Hematopoietic multipotent progenitor cell treated with erythropoietin and hydrocortisone succinate and interleukin-3 and kit ligand, for 15 days (in vitro differentiated cells): Measurements from ENCODE around the gene AGRN.
"Not testable (repeated sequence)": the region's sequence is repeated elsewhere in the genome, so short reads cannot be mapped to it uniquely, and the experiment has no call there.

Source experiments
- DNase-seq: peaks from one replicate; pipeline ENCODE4 v3.0.0-alpha.2; 2015; ENCODE audit warnings: low spot score

The AGRN gene

DNA sequence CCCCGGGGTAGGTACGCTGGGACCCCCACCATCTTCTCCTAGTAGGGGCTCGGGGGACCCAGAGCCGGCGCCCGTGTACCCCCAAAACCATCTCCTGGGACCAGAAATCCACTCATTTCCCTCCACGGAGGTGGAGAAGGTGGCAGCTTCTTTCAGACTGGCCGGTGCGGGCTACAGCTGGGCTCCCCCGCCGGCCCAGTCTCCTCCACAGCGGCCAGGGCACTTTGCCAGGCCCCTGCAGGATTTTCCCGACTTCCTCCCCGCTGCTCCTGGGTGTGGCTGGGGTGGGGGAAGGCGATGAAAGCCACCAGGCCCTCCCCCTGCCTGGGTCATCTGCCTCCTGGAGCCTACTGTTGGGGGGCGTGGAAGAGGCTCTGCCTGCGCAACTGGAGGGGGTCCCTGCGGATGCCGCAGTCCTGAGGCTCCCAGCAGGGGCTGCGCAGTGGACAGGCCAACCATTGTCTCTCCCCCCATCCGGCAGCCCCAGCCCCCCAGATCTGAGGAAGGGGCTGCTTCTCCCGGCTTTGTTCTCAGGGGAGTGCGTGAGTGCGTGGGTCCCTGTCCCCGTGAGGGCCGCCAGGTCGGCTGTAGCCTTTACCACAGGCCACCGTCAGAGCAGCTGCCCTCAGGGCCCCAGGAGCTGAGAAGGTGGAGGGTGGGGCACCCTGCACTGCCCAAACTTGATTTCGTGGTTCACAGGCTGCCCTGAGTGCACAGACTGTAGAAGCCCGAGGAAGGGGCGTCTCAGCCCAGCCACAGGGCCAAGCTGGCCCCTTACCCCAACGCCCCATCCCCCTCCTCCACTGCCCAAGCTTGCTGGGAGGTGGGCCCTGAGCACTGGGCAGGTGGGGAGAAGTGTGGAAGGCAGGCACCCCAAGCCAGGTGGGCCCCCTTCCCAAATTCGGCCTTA is 1.3 kb downstream of the AGRN start:
- DNase-seq, result no peak

DNA sequence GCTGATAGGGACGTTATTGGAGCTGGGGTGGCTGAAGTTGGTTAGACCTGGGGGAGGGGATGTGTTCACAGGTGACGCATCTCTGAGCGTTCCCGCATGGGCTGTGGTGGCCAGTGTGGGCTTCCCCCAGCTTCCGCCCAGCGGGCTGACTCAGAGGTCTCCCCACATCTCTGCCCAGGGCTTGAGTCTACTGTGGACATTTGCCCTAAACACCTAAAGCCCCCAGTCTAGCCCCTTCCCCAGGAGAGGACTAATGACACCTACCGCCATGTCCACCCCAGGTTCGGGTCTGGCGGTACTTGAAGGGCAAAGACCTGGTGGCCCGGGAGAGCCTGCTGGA is 2.0 kb downstream of the AGRN start:
- no peak for DNase-seq

DNA sequence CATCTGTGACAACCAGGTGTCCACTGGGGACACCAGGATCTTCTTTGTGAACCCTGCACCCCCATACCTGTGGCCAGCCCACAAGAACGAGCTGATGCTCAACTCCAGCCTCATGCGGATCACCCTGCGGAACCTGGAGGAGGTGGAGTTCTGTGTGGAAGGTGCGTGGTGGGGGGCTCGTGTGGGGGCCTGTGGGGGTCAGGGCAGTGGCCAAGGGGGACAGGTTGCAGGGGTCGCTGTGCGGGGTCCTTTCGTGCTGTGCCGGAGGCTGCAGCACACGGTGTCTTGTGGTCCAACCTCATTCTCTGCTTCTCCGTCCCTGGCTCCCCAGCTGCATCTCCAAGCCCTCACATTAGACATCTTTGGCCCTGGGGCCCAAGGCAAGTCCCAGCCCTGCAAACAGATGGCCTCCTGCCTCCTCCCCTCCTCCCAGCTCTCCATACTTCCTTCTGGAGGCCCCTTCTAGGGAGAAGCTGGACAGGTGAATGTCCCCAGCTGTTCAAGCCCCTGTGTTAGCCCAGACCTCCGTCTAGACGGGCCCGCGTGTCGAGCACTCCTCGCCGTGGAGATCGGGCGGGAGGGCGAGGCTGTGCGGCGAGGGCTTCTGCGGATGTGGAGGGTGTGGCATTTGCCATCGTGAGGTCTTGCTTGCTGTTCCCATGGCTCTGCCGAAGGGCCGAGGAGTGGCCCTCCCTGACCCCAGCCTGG is 2.5 kb downstream of the AGRN start:
- no peak for DNase-seq

DNA sequence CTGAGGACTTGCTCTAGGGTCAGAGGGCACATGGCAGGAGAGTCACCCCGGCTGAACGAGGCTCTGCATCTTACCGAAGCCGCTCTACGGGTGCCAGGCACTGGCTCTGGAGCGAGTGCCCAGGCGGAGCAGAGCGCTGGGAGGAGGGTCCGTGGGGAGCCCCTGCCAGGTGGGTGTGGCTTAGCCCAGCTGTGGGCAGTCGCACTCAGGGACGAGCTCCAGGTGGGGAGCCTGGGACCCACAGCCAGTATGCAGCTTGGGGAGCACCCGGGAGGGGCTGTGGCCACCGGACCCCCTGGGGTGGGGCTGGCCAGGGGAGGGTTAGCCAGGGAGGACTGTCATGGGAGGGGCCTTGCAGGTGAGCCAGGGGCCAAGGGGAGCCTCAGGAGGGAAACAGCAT is 3.8 kb downstream of the AGRN start:
- no peak for DNase-seq

DNA sequence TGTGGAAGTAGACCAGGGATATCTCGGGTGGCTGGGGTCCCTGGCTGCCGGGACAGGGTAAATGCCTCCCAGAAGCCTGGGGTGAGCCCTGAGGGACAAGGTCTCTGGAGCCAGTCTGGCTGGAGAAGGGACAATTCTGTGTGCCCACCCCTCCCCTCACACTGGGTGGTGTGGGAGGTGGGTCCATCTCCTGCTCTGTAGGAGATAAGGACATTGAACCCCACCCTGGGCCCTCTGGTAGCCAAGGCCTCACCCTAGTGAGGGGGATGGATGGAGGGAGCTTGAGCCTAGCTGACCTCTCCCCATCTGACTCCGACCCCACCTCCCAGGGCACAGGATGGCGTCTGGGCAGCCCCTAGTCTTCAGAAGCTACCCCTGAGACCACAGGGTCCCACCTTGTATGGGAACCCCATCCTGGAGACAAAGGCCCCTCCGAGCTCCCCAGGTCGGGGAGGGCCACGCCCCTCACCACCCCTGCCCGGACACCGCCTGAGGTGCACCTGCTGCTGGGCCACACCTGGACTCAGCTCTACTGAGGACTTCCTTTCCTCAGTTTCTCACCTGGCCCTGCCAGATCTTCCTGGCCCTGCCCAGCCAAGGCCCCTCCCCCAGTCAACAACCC is 4.3 kb downstream of the AGRN start:
- peak; percentile 48 for DNase-seq

DNA sequence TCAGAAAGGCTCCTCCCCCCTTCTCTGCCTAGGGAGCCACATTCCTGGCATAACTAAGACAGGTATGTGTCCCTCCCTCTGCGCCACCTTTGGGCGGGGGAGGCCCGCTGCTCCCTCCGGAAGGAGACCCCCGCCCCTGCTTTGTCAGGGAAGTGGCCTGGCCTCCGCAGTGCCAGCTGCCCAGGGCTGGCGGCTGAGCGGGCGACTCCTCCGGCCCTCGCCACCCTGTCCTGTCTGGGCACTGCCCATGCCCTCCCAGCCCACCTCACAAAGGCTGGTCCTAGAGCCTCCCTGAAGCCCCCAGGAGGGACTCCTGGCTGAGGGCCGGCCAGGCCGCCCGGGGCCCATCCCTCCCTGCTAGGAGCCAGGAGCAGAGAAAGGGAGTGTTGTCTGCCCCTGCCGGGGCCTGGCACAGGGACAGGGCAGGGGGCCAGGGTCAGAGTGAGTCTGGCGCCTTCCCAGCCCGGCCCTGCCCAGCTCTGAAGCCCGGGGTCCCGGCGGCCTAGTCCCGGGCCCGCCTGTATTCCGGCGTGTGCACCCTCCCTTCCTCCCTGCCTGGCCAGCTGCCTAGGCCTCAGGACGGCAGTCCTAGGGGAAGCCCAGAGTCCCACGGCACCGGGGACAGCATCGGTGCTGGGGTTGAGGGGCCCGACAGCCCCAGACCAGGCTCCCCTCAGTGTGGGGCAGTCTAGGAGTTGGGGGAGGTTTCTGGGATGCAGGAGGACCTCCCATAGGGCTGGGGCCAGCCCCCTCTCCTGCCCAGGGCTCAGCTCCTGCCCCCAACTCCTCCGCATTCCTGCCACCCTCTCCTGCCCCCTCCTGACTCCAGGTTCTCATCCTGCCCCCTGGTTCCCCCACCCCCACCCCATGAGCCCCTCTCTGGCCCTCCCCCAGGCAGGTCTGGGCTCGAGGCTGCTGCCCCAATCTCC is 5.1 kb downstream of the AGRN start:
- no peak for DNase-seq

DNA sequence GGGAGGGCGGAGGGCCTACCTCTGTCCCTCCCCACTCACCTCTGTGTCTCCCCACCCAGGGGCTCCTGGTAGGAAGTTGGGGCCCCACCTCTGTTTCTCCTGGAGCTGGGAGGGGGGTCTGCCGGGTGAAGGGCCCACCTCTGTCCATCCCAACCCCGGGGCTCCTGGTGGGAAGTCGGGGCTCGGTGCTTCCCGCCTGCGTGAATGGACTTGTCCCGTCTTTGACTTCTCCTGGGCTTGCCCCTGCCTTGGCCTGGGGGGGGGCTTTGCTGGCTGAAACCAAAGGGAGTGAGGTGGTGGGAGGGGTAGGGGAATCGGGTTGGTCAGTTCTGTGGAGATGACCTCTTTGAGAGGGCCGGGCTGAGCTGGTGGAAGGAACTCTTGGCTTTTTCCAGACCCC is 5.8 kb downstream of the AGRN start:
- DNase-seq, result no peak

DNA sequence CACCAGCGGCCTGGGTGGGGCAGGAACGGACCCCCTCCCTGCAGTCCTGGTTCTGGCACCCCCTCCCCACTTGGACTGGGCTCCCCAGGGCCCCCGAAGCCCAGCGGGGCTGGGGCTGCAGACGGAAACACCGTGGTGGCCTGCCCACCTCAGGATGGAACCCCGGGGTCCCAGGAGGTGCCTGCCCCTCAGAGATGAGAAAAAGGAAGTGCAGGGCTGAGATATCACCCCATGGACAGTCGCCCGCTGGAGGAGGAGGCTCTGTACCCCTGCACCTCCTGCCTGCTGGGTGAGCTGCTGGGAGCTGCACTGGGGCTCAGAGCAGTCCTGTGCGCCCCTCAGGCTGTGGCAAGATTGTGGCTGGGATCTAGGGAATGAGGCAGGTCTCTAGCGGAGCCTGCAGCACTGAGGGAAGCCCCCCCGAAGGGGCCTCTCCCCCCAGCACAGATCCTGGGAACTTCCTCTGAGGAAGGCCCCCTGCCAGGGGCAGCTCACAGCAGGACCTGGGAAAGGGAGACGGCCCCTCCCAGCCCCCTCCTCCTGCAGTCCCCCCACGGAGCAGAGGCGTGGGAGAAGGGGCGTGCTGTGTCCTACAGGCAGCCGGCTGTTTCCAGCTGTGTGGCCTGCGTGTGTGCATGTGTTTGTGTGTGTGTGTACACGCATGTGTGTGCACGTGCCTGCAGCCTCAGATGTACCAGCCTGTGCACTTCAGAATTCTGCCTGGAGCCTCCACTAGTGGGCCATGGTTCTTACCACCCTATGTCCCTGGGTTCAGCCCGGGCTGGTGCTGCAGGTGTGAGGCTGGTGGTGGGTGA is 6.9 kb downstream of the AGRN start:
- DNase-seq, result no peak

DNA sequence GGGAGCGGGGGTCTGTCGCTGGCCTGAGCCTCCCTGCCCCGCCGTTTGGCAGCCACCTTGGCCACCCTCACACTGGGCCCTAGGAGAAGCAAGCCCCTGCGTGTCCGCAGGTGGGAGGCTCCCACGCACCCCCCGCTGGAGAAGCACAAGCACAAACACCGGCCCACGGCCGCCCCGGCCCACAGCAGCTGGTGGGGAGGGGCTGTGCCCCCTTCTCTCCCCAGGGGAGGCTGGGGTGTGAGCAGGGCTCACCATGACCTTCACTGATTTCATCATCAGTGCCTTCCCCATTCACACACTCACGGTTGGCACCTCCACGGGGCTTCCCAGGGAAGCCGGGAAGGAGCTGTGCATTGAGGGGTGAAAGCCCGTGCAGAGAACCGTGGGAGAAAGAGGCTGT is 7.9 kb downstream of the AGRN start:
- no peak for DNase-seq

DNA sequence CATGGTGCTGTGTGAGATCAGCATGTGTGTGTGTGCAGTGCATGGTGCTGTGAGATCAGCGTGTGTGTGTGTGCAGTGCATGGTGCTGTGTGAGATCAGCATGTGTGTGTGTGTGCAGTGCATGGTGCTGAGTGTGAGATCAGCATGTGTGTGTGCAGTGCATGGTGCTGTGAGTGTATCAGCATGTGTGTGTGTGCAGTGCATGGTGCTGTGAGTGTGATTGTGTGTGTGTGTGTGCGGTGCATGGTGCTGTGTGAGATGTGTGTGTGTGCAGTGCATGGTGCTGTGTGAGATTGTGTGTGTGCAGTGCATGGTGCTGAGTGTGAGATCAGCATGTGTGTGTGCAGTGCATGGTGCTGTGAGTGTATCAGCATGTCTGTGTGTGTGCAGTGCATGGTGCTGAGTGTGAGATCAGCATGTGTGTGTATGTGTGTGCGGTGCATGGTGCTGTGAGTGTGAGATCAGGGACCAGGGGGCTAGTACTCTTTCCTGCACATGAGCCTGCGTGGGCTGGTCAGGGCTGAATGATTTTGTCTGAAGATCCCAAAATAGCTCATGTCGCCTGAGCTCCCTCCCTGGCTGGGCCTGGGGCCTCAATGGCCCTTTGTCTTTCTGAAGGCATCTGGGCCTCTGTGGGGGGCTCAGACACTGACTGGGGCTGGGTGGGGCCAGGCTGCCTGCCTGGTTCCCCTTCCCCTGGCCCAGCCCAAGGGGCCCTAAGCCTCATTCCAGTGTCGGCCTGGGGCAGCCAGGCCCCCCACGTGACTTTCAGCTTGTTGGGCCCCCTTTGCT is 11.1 kb downstream of the AGRN start:
- DNase-seq, result not testable (repeated sequence)

DNA sequence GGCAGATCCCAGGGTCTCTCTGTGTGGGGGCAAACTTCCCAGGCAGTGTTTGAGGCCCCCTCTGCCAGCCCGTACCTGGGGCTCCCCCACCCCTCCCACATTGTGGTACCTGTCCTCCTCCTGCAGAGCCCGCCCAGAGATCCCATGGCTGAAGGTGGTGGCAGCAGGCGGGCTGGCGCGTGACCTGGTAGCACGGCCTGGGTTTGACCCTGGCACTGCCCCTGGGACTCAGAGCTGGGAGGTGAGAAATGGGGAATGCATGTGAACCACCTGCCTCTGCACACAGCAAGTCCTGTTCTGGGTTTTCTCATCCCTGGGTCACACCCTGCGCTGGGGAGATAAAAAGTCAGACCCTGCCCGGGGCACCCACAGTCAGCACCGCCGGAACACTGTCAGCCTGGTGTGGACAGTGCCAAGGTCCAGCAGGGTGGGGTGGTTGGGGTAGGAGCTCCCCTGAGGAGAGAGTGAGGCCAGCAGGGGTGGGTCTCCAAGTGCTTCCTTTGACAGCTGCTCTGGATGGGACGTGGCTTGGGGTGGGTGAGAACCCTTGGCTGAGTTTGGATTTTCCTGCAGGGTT is 11.8 kb downstream of the AGRN start:
- DNase-seq, result no peak

DNA sequence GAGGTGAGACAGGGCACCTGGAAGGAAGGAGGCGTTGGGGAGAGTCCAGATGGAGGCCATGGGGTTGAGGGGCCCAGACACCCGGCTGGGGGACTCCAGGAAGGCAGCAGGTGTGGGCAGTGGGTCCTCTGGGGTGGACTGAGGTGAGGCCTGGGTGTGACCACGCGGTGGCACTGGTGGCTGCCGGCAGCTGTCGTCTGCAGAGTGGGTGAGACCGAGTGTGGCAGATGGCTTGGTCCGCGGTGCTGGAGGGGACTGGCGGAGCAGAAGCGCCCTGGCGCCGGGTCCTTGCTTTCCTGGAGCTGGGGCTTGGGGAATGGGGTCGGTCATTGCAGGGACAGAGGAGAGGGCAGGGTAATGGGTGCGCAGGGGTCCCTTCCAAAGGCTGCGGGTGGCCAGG is 12.5 kb downstream of the AGRN start:
- DNase-seq, result no peak

DNA sequence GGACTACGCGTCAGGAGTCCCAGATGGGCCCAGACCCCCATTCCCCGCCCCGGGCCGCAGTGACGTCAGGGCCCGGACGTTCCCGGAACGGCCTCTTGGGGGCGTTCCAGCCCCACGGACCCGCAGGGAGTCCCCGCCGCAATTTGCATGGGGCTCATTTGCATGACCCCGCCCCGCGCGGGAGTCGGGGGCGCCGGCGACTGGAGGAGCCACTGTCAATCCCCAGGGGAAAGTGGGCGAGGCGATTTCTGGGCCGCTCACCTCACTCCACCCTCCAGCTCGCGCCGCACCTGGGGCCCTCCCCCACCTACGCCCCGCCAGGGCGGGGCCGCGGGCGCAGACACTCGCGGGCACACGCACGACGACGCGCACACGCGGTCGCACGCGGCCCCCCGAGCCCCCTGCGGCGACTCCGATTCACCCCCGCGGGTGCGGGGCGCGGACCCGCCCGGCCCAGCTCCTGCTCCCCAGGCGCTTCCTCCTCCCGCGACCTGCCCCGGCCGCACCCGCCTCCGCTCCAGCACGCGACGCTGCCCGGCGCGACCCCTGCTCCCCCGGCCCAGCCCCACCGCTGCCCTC is 13.2 kb downstream of the AGRN start:
- DNase-seq, result peak; percentile 56

DNA sequence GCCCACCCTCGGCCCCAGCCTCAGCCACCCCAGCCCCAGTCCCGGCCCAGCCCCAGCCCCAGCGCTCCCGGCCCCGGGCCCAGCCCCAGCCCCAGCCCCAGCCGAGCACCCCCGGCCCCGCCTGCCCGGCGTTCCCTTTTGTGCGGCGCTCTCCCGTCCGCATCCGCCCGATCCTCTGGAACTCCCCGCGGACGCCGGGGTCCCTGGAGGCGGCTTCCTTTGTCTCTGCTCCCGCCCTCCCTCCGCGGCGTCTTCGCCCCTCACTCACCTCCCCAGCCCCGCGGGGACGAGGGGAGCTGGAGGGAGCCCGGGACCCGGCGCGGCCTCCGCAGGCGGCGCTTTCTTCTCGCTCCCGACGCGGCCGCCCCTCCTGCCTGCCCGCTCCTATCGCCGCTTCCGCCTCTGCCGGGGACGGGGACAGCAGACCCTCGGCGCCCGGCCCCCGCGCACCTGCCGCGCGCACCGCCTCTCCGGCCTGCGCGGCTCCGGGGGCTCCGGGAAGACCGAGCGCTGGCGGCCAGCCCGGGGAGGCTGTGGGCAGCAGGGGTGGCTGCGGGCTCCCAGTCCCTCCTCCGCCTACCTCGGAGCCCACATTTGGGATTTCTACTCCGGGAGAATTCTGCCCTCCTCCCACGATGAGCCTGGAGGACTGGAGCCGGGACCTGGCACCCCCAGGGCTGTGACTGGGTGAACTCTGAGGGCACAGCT is 14.0 kb downstream of the AGRN start:
- DNase-seq, result no peak

DNA sequence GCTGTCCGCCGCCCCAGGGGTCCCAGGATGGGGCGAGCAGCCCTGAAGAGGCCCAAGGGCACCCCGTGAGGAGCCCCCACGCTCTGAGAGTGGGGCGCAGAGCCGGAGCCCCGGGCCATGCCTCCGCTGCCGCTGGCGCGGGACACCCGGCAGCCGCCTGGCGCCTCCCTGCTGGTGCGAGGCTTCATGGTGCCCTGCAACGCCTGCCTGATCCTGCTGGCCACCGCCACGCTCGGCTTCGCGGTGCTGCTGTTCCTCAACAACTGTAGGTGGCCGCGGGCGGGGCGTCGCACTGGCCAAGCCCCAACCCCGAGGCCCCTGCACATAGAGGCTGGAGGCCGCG is 14.5 kb downstream of the AGRN start:
- no peak for DNase-seq

DNA sequence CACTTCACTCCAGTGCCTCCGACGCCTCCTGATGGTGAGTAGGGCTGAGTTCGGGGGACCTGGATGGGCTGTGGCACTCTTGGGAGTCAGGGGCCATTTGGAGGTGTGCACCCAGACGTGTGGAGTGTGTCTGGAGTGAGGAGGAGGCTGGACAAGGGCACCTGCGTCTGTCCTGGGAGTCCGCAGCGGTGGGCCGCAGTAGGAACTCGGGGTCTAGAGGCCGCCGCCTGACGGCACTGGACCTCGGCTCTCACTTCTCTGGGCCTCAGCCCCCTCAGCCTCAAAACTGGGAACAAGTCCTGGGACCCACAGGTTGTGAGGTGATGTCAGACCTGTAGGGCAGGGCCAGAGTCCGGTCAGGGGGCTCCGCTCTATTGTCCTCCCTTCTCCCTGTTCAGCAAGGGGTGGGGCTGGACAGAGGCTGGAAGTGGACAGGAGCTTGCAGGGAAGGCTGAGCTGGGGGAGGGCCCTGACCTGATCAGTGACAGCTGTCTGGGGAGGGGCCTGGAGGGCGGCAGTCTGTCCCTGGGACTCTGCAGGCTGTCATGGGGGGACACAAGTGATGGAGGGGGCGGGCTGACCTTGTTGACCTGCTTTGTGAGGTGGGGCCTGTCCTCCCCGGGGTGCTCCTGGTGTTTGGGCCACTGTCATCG is 15.5 kb downstream of the AGRN start:
- no peak for DNase-seq

DNA sequence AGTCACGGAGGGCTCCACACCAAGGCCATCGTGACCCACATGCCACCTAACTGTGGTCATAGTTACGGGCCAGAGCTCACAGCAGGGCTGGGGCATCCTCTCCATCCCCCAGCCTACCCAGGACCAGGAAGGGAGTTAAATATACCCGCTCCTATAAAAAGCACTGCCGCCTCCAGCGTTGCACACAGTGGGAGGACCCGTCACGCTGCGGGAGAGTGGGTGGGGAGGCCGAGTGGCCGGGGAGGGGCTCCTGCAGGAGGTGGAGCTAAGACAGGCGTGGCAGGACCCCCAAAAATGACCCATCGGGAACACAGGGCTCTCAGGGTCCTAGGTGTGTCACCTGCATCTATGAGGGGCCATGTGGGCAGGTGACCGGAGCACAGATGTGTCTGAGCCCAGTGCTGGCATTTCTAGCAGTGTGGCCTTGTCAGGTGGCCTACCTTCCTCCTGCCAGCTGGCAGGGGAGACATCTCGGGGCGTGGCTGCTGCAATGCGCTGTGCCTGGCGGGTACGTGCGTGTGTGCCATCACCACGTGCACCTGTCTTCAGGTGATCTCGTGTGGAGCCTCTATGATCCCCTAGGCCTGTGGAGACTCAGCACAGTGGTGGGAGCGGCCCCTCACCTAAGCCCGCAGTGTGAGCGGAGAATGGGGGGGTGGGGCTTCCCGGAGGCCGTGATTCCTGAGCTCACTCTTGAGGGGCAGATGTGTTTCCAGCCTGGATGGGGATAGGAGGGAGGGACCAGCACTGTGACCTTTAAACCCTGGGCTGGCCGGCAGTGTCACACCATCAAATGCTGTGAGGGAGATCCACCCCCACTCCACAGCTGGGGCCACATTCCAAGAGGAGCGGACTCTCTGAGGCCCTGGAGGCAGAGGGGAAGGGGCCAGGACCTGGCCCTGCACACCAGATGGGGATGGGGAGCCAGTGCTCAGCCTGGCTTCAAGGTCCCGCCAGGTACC is 17.7 kb downstream of the AGRN start:
- no peak for DNase-seq
